GM12801 (cell line): ENCODE data around the gene CCL22.

Source experiments
- CTCF ChIP-seq: IDR thresholded peaks from one replicate; pipeline ENCODE4 v1.5.1; 2011; ENCODE audit warnings: control low read depth; ENCODE audit not compliant: insufficient read length; ENCODE audit errors: extremely low read depth

The CCL22 gene

GRCh38 chr16:57372372-57373116 lies 14.0 kb downstream of the CCL22 start, which contains the start of gene CX3CL1:
Gene CX3CL1, plus strand, starts transcription at chr16:57372490. Its CDS starts 79 bp downstream, at chr16:57372569.
- TF ChIP-seq CTCF, result no peak

GRCh38 chr16:57373117-57373947 lies 14.7 kb downstream of the CCL22 start:
- TF ChIP-seq CTCF, result no peak

- no peak for TF ChIP-seq CTCF
Measured at GRCh38 chr16:57374067-57374534, 15.5 kb downstream of the CCL22 start.

- TF ChIP-seq CTCF, result no peak
Measured at GRCh38 chr16:57376313-57376818, 17.8 kb downstream of the CCL22 start.

GRCh38 chr16:57377080-57377841 lies 18.7 kb downstream of the CCL22 start:
- TF ChIP-seq CTCF, result no peak

GRCh38 chr16:57379579-57379978 lies 21.0 kb downstream of the CCL22 start:
- TF ChIP-seq CTCF, result no peak
